HG03457 (cell line): ENCODE data around the gene SLC66A2.
"Not testable (repeated sequence)": the region's sequence is repeated elsewhere in the genome, so short reads cannot be mapped to it uniquely, and the experiment has no call there.

Experiments used
- ATAC-seq: cut with Tn5 transposase; IDR thresholded peaks from one replicate; pipeline ENCODE4 v1.9.1; 2021; ENCODE audit warnings: moderate number of reproducible peaks; ENCODE audit not compliant: unreplicated experiment

SLC66A2 gene

DNA sequence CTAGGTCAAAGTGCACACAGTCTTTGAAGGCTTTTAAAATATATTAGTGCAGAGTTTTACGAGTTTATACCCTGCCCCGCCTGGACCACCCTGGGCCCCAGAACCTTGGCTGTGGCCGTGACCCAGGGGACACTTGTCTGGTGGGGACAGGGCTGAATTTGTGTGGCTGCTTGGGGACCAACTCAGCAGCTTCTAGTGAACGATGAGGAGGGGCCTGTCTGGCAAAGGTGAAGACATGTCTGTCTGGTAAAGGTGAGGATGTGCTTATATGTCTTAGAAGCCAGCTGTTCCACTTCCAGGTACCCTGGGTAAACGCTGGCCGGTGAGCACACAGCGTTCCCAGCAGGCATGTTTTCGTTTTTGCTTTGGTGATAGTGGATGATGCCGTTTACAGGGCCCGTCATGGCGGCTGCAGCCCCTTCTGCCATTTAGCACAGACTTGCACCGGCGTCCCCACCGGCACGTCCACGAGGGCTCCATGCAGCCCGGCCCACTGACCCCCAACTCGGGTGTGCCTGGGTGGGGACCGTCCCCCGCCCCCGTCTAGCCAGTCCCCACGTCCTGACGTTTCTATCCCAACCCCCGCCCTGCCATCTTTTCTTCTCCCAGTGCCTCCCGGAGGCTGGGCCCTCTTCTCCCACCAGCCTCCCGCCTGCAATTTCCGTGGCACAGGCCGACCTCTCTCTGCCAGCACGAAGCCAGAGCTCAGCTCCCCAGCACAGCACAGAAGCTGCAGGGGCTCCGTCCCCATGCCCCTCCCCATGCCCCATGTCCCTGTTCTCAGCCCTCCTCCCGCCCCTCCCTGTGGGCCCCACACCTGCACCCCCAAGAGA lies 67.8 kb downstream of the SLC66A2 start:
- no peak for ATAC-seq

DNA sequence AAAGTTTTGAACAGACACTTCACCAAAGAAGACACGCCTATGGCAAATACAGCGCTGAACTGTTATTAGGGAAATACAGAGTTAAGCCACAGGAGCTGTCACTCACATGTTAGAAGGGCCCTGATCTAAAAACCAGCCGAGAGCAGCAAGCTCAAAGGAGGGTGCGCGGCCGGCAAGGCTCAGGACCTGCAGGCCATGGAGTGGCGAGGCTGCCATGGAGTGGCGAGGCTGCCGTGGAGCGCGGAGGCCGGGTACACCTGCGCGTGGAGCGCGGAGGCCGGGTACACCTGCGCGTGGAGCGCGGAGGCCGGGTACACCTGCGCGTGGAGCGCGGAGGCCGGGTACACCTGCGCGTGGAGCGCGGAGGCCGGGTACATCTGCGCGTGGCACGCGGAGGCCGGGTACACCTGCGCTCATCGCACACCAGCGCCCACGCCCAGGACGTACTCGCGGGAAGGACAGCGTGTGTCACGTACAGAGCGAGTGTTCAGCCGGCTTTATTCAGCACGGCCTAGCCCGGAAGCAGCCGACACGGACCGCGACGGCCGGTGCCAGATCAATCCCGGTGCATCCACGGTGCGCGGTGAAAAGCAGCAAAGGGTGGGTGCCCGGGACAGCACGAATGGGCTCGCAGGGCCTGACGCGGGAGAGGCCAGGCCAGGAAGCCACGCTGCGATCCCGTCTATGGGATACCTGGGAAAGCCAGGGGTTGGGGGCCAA lies 68.8 kb downstream of the SLC66A2 start:
- ATAC-seq: no peak

DNA sequence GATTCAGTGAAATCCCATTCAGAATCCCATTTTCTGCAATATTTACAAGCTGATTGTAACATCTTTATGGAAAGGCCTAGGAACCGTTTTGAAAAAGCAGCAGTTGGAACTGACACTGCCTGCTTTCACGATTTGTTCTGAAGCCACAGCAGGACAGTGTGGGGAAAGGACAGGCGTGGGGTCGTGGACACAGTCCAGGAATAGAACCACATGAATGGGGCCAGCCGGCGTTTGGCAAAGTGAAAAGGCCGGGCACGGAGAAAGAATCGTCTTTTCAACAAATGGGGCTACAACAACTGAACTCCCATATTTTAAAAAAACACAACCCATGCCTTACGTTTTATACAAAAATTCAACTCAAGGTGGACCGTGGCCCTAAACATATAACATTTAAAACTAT lies 69.8 kb downstream of the SLC66A2 start:
- no peak for ATAC-seq

DNA sequence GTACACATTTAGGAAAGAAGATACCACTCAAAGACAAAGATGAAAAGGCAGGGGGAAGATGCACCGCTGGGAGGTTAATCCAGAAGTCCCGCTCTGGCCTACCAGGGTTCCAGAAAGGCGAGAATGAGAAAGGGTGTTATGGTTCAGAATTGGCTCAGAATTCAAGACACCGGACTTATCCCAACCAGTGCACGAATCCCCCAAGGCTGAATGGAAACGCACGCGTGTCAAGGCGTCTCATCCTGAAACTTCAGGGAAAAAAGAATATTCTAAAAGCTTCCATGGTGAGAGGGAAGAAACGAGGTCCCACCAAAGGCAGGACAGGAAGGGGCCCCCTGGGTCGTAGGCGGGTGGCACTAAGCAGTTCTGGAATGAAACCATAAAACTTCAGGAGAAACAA lies 71.9 kb downstream of the SLC66A2 start:
- ATAC-seq: no peak

DNA sequence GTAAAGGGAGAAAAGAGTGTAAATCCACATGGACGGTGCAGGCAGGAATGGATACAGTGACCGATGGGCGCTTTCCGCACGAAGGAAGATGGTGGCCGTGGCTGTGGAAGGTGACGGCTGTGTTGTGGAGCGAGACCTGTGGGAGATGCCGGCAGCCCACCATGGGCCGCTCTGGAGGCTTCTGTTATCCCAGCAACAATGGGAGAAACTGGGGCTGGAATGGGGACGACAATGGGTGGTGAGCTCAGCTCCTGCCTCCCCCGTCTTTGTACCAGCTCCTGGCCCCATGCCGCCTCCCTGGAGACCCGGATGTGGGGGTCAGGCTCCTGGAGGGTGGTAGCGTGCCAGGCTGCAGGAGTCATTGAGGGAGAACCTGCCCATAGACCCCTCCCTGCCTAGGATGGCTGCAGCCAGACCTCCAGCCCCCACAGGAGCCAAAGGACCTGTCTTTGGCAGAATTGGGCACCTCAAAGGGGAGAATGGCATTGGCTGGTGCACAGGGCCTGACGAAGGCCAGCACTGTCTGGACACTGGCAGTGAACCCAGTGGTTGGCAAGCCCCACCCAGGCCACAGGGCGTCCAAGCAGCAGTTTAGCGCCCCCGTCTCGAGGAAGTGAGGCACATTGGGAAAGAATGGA lies 72.6 kb downstream of the SLC66A2 start:
- no peak for ATAC-seq

DNA sequence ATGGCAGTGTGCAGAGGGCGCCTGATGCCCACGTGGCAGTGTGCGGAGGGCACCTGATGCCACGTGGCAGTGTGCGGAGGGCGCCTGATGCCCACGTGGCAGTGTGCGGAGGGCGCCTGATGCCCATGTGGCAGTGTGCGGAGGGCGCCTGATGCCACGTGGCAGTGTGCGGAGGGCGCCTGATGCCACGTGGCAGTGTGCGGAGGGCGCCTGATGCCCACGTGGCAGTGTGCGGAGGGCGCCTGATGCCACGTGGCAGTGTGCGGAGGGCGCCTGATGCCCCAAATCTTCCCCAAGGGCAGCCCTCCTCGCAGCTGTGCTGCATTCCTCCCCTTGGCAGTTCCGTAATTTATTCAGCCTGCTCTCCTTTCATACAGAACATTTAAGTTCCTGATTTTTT lies 73.2 kb downstream of the SLC66A2 start:
- ATAC-seq: not testable (repeated sequence)

DNA sequence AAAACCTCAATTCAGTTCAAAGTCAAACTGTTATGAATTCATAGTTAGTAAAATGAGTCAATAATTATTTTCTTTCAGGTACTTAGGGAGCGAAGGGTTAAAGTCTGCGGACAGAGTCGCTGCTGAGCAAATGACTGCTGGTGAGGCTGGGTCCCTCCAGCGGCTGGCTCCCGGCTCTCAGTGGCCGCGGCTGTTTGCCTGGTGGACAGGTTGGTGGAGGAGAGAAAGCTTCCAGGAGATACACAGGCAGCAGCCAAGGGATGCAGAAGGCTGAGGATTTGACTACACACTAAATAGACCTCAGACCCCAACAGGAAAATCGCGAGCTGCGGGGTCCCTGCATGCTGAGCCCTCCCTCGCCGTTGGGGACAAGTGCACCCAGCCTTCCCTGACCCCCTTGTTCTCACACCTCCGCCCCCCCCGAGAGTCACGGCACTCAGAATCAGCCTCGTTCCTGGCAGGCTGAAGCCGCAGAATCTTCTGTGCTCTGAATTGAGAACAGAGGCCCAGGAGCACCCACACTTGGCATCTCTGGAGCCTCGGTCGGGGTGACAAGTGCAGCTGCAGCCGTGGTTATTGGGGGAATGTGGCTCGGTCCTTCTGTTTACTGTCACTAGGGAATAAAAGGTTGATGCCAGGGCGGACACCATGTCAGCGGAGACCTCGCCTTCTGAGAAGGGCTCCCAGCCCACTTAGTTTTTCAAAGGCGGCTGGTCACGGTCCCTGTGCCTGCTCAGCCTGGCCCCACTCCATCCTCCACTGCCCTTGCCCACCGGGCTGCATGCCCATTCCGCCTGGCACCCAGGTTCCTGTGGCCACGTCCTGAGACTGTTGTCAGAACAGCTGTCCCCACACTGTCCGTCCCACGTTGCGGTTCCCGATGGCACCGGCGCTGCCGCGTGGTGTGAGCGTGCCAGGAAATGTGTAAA lies 74.0 kb downstream of the SLC66A2 start:
- no peak for ATAC-seq

DNA sequence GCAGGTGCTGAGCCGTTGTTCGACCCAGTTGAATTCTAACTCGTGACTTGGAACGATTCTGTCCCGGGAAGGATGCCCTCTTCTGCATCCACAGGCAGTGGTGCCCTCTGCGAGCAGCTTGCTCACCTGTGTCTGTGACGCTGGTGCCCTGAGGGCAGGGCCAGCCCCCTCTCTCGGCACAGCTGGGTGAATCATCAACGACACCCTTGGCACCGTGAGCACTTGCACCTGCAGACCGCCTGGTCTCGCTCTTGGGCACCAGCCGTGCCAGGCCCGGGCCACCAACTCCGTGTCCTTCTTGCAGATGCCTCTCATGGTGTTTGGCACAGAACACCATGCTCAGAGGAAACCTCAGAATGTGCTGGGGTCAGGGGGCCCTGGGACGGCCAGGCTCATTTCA lies 75.0 kb downstream of the SLC66A2 start:
- no peak for ATAC-seq

DNA sequence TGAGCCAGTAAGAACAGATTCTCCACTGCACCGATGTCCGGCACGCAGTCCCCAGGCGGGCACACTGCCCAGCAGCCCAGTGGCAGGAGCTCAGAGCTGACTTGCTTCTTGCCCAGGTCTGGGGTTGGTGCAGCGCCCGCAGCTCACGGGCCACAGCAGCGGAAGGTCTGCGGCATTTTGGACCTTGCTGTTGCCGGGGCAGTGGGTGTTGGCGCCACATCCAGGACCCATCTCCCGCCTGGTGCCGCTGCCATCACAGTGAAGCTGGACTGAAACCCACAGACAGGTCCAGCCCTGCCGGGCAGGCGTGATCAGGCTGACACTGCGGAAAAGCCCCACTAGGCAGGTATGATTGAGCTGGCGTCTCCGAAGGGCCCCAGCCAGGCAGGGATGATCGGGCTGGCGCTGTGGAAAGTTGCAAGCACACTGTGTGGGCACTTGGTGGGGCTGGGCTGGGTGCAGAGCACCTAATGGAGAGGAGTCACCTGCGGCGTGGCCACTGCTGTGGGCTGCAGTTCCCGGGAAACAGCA lies 75.5 kb downstream of the SLC66A2 start:
- ATAC-seq: no peak

DNA sequence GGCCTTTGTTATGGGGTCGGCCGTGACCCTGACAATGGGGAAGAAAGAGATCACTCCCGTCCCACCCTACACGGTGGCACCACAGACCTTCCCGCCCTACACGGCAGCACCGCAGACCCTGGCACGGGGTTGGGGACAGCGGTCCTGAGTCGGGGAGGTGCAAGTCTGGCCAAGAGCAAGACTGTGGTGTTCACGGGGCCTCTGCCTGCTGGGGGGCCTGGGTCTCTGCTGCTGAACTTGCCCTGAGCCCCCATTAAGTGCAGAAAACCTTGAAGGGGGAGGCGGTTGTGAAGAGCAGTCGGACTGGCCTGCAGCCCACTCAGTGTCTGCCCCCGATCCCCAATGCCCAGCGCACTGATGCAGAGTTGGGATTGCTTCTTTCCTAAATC lies 75.9 kb downstream of the SLC66A2 start:
- ATAC-seq: no peak

DNA sequence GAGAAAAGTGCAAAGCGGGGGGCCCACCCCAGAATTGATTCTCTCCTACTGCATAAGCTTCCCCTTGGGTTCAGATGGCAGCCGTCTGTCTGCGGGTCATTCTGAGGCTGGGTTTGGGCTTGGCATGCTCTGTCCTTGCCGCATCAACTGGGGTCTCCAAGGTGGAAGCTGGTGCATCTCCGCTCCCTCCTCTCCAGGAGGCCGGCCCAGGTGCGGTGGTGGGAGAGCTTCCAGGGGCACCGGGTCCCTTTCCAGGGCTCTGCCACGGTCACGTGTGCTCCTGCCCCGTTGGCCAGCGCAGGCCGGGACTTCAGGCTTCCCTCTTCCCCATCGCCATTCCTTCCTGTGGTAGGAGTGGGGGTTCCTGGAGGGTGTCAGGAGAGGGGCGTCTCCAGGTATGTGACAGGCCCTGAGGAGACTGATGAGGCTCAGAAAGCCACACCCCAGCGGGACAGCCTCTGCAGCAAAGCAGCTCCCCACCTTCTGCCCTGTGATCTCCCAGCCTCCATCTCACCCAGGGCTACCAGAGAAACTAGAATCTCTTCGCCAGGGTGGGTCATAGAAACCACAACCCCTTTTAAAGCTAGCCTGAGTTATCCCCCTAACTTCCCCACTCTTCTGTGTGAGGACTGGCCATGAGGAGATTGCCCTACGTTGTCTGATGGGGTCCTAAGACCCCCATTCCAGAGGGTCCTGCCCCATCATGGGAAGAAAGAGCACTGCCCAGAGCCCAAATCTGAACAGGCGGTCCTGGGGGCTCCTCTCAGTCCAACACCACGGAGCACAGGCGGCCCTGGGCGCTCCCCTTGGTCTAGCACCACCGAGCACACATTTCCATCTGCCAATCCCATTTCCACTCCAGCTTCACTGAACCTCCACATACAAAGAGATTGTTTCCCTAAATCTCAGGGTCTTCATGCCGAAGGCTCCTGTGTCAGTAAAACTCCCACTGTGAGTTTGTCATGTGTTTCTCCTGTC lies 76.6 kb downstream of the SLC66A2 start:
- ATAC-seq: no peak

DNA sequence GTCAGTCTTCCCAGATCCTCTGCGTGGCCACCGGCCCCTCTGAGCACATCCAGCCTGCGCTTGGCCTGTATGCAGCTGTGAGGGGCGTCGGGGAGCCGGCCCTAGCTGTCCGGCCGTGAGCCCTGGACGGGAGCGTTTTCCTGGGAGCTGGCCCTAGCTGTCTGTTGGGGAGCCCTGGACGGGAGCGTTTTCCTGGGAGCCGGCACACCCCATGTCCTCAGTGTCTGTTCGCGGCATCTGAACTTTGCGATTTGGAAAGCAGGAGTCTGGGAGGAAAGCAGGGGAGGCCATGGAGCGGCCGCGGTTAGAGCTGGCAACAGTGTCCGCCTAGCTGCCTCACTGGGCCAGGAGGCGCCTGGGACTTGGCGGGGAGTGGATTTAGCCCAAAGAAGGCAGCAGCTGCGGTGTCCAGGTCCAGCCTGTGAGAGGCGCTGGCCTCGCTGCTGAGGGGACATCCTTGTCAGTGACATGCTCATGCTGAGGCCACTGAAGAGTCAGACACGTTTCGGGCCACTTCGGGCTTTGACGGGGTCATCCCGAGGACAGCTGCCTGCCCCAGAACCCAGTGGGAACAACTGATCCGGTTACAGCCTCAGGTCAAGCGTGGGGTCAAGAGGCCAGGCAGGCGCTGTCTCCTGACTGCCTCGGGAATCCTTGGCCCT lies 77.9 kb downstream of the SLC66A2 start:
- no peak for ATAC-seq

DNA sequence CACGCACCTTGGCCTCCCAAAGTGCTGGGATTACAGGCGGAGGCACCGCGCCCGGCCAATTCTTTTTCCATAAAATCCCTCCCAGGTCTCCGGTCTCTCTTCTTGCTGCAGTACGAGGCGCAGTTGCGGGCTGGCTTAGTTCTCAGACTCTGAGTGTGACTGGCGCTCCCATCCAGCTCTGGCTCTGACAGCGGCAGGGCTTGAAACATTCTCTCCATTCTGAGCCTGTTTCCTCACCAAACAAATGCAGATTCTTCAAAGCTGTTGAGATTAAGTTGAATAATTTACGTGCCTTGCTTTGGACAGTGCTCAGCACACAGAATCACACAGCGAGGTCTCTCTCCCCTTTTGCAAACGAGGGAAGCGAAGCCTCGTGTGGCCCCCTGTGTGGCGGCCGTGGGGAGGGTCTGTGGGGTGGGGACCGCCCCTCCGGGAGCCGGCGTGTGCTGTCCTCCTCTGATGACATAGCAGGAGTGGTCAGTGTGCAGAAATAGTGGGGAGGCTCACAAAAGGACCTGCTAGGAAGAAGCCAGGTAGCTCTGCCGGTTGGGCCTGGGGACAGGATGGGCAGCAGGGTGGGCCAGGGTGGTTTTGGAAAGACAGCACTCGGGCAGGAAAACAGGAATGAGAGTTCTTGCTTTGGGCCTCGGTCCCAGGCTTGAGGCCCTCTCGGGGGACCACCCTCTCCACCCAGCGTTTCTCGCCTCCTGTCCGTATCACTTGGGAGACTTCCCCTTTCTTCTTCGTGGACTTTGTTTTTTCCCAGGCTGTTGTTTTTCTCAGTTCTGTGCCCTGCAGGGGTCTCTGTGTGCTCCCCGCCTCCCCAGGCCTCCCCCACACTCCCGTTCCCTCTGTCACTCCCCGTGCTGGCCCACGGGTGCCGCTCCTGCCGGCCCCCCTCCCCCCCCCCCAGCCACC lies 78.7 kb downstream of the SLC66A2 start:
- no peak for ATAC-seq

DNA sequence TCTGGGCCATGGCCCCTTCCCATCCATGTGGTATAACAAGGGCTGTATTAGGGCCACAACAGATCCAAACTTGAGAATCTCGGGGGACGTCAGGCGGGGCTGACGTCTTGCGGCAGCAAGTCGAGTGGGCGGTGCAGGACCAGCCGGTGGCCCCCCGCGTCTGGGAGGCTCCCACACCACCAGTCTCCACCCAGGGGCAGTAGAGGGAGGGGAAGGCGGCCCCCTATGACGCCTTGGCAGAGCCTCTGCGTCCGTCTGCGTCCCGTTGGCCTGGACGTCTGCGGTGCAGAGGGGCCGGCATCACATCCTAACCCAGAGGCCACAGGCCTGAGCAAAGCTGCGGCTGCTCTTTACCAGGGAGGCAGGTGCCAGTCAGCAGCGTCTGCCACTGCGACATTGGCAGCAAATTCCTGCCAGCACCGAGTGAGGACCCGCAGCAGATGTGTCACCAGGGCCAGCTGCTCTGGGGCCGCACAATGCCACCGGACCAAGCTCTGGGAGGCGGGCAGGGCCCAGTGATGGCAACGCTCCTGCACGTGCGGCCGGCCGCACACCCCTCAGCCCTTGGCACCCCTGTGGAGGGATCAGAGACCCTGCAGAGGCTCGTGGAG lies 79.9 kb downstream of the SLC66A2 start:
- ATAC-seq: no peak

DNA sequence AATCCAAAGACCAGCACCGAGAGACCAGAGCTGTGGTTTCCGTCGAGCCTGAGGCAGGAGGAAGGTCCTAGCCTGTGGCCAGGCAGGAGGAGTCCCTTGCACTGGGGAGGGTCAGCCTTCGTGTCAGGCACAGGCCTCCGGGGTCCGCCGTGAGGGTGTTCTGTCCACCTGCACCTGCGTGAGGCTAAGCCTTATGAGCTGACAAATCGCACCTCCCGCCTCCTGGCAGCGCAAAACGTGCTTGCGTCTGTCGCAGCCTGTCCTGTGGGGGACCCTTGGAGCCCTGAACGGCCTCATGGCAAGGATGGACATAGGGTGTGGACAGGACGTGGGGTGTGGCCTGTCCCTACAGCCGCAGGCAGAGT lies 80.4 kb downstream of the SLC66A2 start:
- ATAC-seq: no peak

DNA sequence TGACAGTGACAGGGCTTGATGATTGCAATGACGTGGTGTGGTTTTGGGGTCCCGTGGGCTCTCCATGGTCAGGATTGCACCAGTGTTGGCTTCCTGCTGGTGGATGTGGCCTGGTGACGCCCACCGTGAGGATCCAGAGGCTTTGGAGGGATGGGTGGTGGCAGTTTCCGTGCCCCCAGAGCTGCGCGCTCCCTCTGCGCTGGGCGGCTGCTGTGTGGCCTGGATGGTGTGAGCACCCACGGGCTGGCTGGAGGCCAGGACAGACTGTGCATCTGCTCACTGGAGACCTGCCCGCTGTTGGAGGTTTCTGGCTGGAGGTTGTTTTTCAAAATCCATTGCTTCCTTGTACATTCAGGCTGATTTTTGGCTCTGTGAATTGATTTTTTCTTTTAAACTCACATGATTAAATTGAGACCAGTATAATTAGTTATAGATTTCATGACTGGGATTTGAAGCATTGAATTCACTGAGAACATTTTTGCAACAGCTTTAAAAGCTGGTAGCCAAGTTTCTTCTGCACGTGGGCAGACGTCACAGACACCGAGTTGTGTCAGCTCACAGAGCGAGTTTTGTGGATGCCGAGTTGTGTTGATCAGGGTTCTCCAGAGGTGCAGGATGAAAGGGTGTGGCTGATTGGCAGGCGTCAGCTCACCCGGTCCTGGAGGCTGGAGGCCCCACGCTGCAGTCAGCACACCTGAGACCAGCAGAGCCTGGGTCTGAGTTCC lies 81.0 kb downstream of the SLC66A2 start:
- ATAC-seq: no peak
